ENCODE results near the gene OTOP3. TPM values are rescaled to one million over a fixed set of nuclear protein-coding genes. Genes with fewer than 3 reads are reported as not detected.

OTOP3 gene
- total RNA-seq, 1 experiment from 2014 or later, result not detected

GRCh38 chr17:74949455-74950115, 13.9 kb downstream of the OTOP3 start:
- Mint-ChIP-seq H3K9me3 (ENCODE audit: unreplicated experiment) (no peaks in the 10 kb centered on the region), H3K4me1 (ENCODE audit: low read depth, unreplicated experiment) (peaks cover 7% of the 10 kb centered on the region), H3K36me3 (ENCODE audit: insufficient read depth, unreplicated experiment) (no peaks in the 10 kb centered on the region), H3K27me3 (ENCODE audit: insufficient read depth, unreplicated experiment) (peaks cover 6% of the 10 kb centered on the region), H3K27ac (ENCODE audit: unreplicated experiment) (no peak overlapping the region), H3K4me3 (ENCODE audit: unreplicated experiment) (no peak overlapping the region)
- no TSS peak for BruUV-seq (replicated peaks)
- no peaks in the 10 kb centered on the region; the same call in 1 of the 2 replicates for H3K36me3 ChIP-seq (ENCODE audit: control insufficient read depth, insufficient read depth, low read length)
- intact Hi-C loops (cut with micrococcal nuclease; ENCODE audit: unreplicated experiment), result loop anchor here (5.0 kb wide), 1 partner anchor 202 kb away; the partner anchor contains the start of gene NHERF1
- H3K27me3 ChIP-seq (replicated peaks; ENCODE audit: control insufficient read depth, insufficient read depth, low read length), result no peaks in the 10 kb centered on the region
- CTCF ChIA-PET, result interaction anchor here (1.2 to 1.9 kb wide), 2 partner anchors 12 to 13 kb away, joined by 5 to 16 read pairs; no protein-coding TSS in a partner anchor
- TF ChIP-seq CTCF (IDR thresholded peaks at IDR 0.05; ENCODE audit: insufficient read depth in 1 of 2, low read depth in 1 of 2, low read length in 1 of 2, severe bottlenecking in 1 of 2, unreplicated experiment in 1 of 2), result no peak
- no peak overlapping the region for H3K4me3 ChIP-seq (ENCODE audit: low read depth, low read length)
- H3K4me1 ChIP-seq, result peaks cover 8% of the 10 kb centered on the region
- no peak for DNase-seq
- POLR2A ChIA-PET, result no interaction called here
- H3K9me3 ChIP-seq, result no peaks in the 10 kb centered on the region

GRCh38 chr17:74950207-74950606, 14.5 kb downstream of the OTOP3 start:
- CTCF ChIA-PET, result interaction anchor here (1.2 to 1.9 kb wide), 2 partner anchors 11 to 13 kb away, joined by 5 to 16 read pairs; no protein-coding TSS in a partner anchor
- POLR2A ChIA-PET, result interaction anchor here (0.6 kb wide), 1 partner anchor 12 kb away, joined by 3 read pairs; no protein-coding TSS in a partner anchor
- H3K36me3 Mint-ChIP-seq (ENCODE audit: insufficient read depth, unreplicated experiment), result no peaks in the 10 kb centered on the region
- no peak overlapping the region for H3K4me3 Mint-ChIP-seq (ENCODE audit: unreplicated experiment)
- H3K9me3 Mint-ChIP-seq (ENCODE audit: unreplicated experiment), result no peaks in the 10 kb centered on the region
- no peak for TF ChIP-seq CTCF (IDR thresholded peaks at IDR 0.05; ENCODE audit: insufficient read depth in 1 of 2, low read depth in 1 of 2, low read length in 1 of 2, severe bottlenecking in 1 of 2, unreplicated experiment in 1 of 2)
- intact Hi-C loops (cut with micrococcal nuclease; ENCODE audit: unreplicated experiment), result loop anchor here (5.0 kb wide), 1 partner anchor 203 kb away; the partner anchor contains the start of gene NHERF1
- H3K4me1 ChIP-seq, result peaks cover 8% of the 10 kb centered on the region
- H3K27me3 Mint-ChIP-seq (ENCODE audit: insufficient read depth, unreplicated experiment), result peaks cover 2% of the 10 kb centered on the region
- peak; percentile 28 to 49 for DNase-seq
- H3K4me1 Mint-ChIP-seq (ENCODE audit: low read depth, unreplicated experiment), result peaks cover 7% of the 10 kb centered on the region
- no peak overlapping the region for H3K27ac Mint-ChIP-seq (ENCODE audit: unreplicated experiment)
- no TSS peak for BruUV-seq (replicated peaks)
- no peaks in the 10 kb centered on the region for H3K9me3 ChIP-seq
- no peak overlapping the region for H3K4me3 ChIP-seq (ENCODE audit: low read depth, low read length)
- H3K27me3 ChIP-seq (replicated peaks; ENCODE audit: control insufficient read depth, insufficient read depth, low read length), result no peaks in the 10 kb centered on the region
- no peaks in the 10 kb centered on the region; the same call in 1 of the 2 replicates for H3K36me3 ChIP-seq (ENCODE audit: control insufficient read depth, insufficient read depth, low read length)

GRCh38 chr17:74951065-74951464, 15.4 kb downstream of the OTOP3 start:
- POLR2A ChIA-PET, result no interaction called here
- no peaks in the 10 kb centered on the region; the same call in 1 of the 2 replicates for H3K36me3 ChIP-seq (ENCODE audit: control insufficient read depth, insufficient read depth, low read length)

More at GRCh38 chr17:74951065-74951464, 15.4 kb downstream of the OTOP3 start:
- H3K27me3 ChIP-seq (replicated peaks; ENCODE audit: control insufficient read depth, insufficient read depth, low read length), result no peaks in the 10 kb centered on the region
- peaks cover 8% of the 10 kb centered on the region for H3K4me1 ChIP-seq
- CTCF ChIA-PET, result interaction anchor here (1.4 kb wide), 1 partner anchor 10 kb away, joined by 6 read pairs; no protein-coding TSS in a partner anchor
- Mint-ChIP-seq H3K4me1 (ENCODE audit: low read depth, unreplicated experiment) (peaks cover 7% of the 10 kb centered on the region), H3K36me3 (ENCODE audit: insufficient read depth, unreplicated experiment) (no peaks in the 10 kb centered on the region), H3K27ac (ENCODE audit: unreplicated experiment) (no peak overlapping the region), H3K27me3 (ENCODE audit: insufficient read depth, unreplicated experiment) (no peaks in the 10 kb centered on the region), H3K9me3 (ENCODE audit: unreplicated experiment) (no peaks in the 10 kb centered on the region), H3K4me3 (ENCODE audit: unreplicated experiment) (no peak overlapping the region)
- H3K4me3 ChIP-seq (ENCODE audit: low read depth, low read length), result no peak overlapping the region
- no peaks in the 10 kb centered on the region for H3K9me3 ChIP-seq
- no peak for DNase-seq
- no peak for TF ChIP-seq CTCF (IDR thresholded peaks at IDR 0.05; ENCODE audit: insufficient read depth in 1 of 2, low read depth in 1 of 2, low read length in 1 of 2, severe bottlenecking in 1 of 2, unreplicated experiment in 1 of 2)
- intact Hi-C loops (cut with micrococcal nuclease; ENCODE audit: unreplicated experiment), result loop anchor here (5.0 kb wide), 1 partner anchor 204 kb away; the partner anchor contains the start of gene NHERF1
- BruUV-seq (replicated peaks), result no TSS peak

Data from Caco-2 (cell line).